OCI-LY1 (cell line): Measurements from ENCODE around the gene TNFRSF1B.

Experiments used
- H2AFZ ChIP-seq: fragments of 200-600 bp; sonication (generic), shearing (Covaris generic); 2 replicates; pipeline ENCODE4 v1.6.0; 2014; ENCODE audit warnings: antibody characterized with exemption, mild to moderate bottlenecking, low read length
- H3F3A ChIP-seq: fragments of 200-600 bp; sonication (generic), shearing (Covaris generic); 2 replicates; pipeline ENCODE4 v1.6.0; 2014; ENCODE audit warnings: mild to moderate bottlenecking, antibody characterized with exemption, low read length, moderate library complexity; ENCODE audit not compliant: insufficient read depth
- H3K27ac ChIP-seq: fragments of 200-600 bp; sonication (generic); 2 replicates; pipeline ENCODE4 v1.5.1; 2014; ENCODE audit warnings: low read length, mixed run types, mild to moderate bottlenecking, low read depth; ENCODE audit not compliant: poor library complexity, severe bottlenecking
- H3K27me3 ChIP-seq: fragments of 200-600 bp; sonication (generic); 2 replicates; pipeline ENCODE4 v1.6.0; 2014; ENCODE audit warnings: antibody characterized with exemption, mild to moderate bottlenecking, low read length, moderate library complexity; ENCODE audit not compliant: insufficient read depth
- H3K36me3 ChIP-seq: fragments of 200-600 bp; sonication (generic); 2 replicates; pipeline ENCODE4 v1.6.1; 2014; ENCODE audit warnings: mild to moderate bottlenecking, antibody characterized with exemption, low read length, moderate library complexity, mixed read lengths; ENCODE audit not compliant: insufficient read depth
- H3K4me1 ChIP-seq: fragments of 200-600 bp; sonication (generic); 2 replicates; pipeline ENCODE4 v1.5.1; 2014; ENCODE audit warnings: mild to moderate bottlenecking, low read length, moderate library complexity; ENCODE audit not compliant: insufficient read depth, severe bottlenecking
- H3K4me2 ChIP-seq: fragments of 200-600 bp; sonication (generic), shearing (Covaris generic); 2 replicates; pipeline ENCODE4 v1.6.1; 2014; ENCODE audit warnings: low read length
- H3K4me3 ChIP-seq: fragments of 200-600 bp; sonication (generic); 2 replicates; pipeline ENCODE4 v1.5.1; 2014; ENCODE audit warnings: low read length, low read depth, mild to moderate bottlenecking, mixed read lengths; ENCODE audit not compliant: poor library complexity, severe bottlenecking
- H3K79me2 ChIP-seq: fragments of 200-600 bp; shearing (Covaris generic); 2 replicates; pipeline ENCODE4 v1.6.1; 2016; ENCODE audit warnings: mixed run types, low read length, mixed read lengths; ENCODE audit not compliant: insufficient read depth
- H3K9ac ChIP-seq: fragments of 200-600 bp; sonication (generic), shearing (Covaris generic); 2 replicates; pipeline ENCODE4 v1.6.1; 2014; ENCODE audit warnings: mild to moderate bottlenecking, low read length, mixed read lengths
- H3K9me2 ChIP-seq: fragments of 200-600 bp; sonication (generic), shearing (Covaris generic); 2 replicates; pipeline ENCODE4 v1.6.1; 2014; ENCODE audit warnings: low read depth, mild to moderate bottlenecking, low read length, mixed read lengths
- H3K9me3 ChIP-seq: fragments of 200-600 bp; shearing (Covaris generic); 2 replicates; pipeline ENCODE4 v1.6.1; 2014; ENCODE audit warnings: low read length, mixed read lengths
- H4K20me1 ChIP-seq: fragments of 200-600 bp; sonication (generic), shearing (Covaris generic); 2 replicates; pipeline ENCODE4 v1.6.0; 2016; ENCODE audit warnings: mild to moderate bottlenecking, low read length; ENCODE audit not compliant: insufficient read depth
- EZH2 ChIP-seq: fragments of 200-600 bp; sonication (generic), shearing (Covaris generic); IDR thresholded peaks from 2 replicates; pipeline ENCODE4 v1.8.0; 2017; ENCODE audit warnings: borderline replicate concordance, mixed run types, mild to moderate bottlenecking, antibody characterized with exemption, low read length, moderate library complexity, mixed read lengths
- TF ChIP-seq, protein P1 (sequence below): fragments of 200-600 bp; sonication (generic), shearing (Covaris generic); IDR thresholded peaks from 2 replicates; pipeline ENCODE4 v1.5.1; 2017; ENCODE audit warnings: mild to moderate bottlenecking, antibody characterized with exemption, low read length, moderate library complexity, mixed read lengths

TNFRSF1B gene

DNA sequence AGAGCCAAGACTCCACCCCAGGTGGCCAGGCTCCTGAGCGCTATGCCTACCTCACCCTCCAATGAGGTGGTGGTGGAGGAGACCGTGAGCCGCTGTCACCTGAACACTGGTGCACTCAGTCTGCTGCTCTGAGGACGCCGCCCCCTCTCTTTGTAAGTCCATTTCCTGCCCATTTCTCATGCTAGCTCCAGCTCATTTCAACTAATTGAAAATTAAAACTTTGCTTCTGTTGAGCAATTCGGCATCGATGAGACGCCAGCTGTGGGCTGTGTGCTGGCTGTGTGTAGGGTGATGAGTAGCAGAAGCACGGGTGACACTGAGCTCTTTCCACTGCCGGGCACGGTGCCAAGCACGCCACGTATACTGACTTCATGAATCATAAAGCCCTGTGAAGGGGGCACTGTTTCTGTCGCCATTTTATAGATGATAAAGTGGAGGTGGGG is 11.2 kb downstream of the TNFRSF1B start:
- no peak overlapping the region for H3K9ac ChIP-seq

DNA sequence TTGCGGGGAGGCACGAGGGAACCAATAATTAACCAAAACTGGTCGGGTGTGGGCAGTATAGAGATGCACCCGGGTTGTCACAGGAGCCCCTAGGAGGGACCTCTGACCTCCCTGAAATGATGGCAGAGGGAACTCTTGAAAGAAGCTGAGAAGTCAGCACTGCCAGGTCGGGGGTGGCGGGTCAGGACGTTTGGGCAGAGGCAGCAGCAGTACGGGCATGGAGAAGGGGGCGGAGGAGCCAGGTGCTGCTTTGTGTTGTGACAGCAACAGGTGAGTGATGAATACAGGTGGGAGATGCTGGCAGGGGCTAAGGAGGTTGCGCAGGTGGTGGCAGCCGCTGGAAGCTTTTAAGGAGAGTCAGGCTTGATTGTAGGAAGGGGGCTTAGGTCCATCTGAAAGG is 11.7 kb downstream of the TNFRSF1B start:
- no peaks in the 10 kb centered on the region for H3F3A ChIP-seq
- H2AFZ ChIP-seq = no peak overlapping the region
- no peaks in the 10 kb centered on the region for H3K4me1 ChIP-seq
- H3K27me3 ChIP-seq = 0 out of 2 replicates have a peak, but pooled peaks cover 11% of the 10 kb centered on the region
- TF ChIP-seq, protein P1, sequence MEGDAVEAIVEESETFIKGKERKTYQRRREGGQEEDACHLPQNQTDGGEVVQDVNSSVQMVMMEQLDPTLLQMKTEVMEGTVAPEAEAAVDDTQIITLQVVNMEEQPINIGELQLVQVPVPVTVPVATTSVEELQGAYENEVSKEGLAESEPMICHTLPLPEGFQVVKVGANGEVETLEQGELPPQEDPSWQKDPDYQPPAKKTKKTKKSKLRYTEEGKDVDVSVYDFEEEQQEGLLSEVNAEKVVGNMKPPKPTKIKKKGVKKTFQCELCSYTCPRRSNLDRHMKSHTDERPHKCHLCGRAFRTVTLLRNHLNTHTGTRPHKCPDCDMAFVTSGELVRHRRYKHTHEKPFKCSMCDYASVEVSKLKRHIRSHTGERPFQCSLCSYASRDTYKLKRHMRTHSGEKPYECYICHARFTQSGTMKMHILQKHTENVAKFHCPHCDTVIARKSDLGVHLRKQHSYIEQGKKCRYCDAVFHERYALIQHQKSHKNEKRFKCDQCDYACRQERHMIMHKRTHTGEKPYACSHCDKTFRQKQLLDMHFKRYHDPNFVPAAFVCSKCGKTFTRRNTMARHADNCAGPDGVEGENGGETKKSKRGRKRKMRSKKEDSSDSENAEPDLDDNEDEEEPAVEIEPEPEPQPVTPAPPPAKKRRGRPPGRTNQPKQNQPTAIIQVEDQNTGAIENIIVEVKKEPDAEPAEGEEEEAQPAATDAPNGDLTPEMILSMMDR = no peak
- TF ChIP-seq EZH2 = no peak
- no peak overlapping the region for H3K4me3 ChIP-seq
- H3K9me2 ChIP-seq = no peaks in the 10 kb centered on the region
- H3K4me2 ChIP-seq = no peak overlapping the region
- no peaks in the 10 kb centered on the region for H3K9me3 ChIP-seq
- H3K79me2 ChIP-seq = no peaks in the 10 kb centered on the region
- no peak overlapping the region for H3K27ac ChIP-seq
- H3K9ac ChIP-seq = no peak overlapping the region
- no peaks in the 10 kb centered on the region for H3K36me3 ChIP-seq
- H4K20me1 ChIP-seq = no peaks in the 10 kb centered on the region

More for the DNA sequence above, 11.2 kb downstream of the TNFRSF1B start:
- no peaks in the 10 kb centered on the region for H3K9me2 ChIP-seq
- no peak overlapping the region for H3K4me3 ChIP-seq
- no peaks in the 10 kb centered on the region for H4K20me1 ChIP-seq
- TF ChIP-seq, protein P1 = no peak
- no peak for TF ChIP-seq EZH2
- H3K9me3 ChIP-seq = no peaks in the 10 kb centered on the region
- no peaks in the 10 kb centered on the region for H3K79me2 ChIP-seq
- H3K4me2 ChIP-seq = no peak overlapping the region
- H3K27ac ChIP-seq = no peak overlapping the region
- H3K4me1 ChIP-seq = no peaks in the 10 kb centered on the region
- 0 out of 2 replicates have a peak, but pooled peaks cover 15% of the 10 kb centered on the region for H3K27me3 ChIP-seq
- no peaks in the 10 kb centered on the region for H3F3A ChIP-seq
- H2AFZ ChIP-seq = no peak overlapping the region
- H3K36me3 ChIP-seq = no peaks in the 10 kb centered on the region

DNA sequence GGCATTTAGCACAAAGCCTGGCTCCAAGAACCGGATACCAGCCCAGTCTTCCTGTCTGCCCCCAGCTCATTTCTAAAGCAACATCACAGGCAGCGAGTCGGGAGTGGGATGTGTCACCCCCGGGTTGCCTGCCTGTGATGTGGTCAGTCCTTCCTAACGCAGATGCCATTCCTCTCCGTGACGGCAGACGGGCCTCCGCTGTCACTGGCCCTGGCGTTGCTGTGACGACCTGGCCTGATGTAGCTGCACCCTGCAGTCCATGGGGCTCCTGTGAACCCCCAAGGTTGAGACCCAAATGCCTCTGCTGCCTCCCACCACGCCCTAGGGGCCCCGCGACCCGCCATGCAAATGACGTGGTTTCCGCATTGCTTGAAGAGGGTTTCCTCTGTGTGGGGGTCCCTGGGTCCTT is 12.3 kb downstream of the TNFRSF1B start:
- no peaks in the 10 kb centered on the region for H4K20me1 ChIP-seq
- TF ChIP-seq EZH2 = no peak
- TF ChIP-seq, protein P1 = no peak
- no peaks in the 10 kb centered on the region for H3K79me2 ChIP-seq
- no peak overlapping the region for H3K9ac ChIP-seq
- H3K27ac ChIP-seq = no peak overlapping the region
- no peak overlapping the region for H3K4me3 ChIP-seq
- H2AFZ ChIP-seq = no peak overlapping the region
- no peaks in the 10 kb centered on the region for H3K9me2 ChIP-seq
- no peaks in the 10 kb centered on the region for H3K36me3 ChIP-seq
- H3K27me3 ChIP-seq = 0 out of 2 replicates have a peak, but pooled peaks cover 10% of the 10 kb centered on the region
- H3K4me1 ChIP-seq = no peaks in the 10 kb centered on the region
- H3K9me3 ChIP-seq = no peaks in the 10 kb centered on the region
- no peaks in the 10 kb centered on the region for H3F3A ChIP-seq
- H3K4me2 ChIP-seq = no peak overlapping the region
